IPS-20b (cell line): ENCODE measurements around the gene CREBBP.

Experiments used
- H3K27ac ChIP-seq: one replicate; pipeline ENCODE4 v1.5.1; 2013; ENCODE audit warnings: low read length
- H3K27me3 ChIP-seq: 2 replicates; pipeline ENCODE4 v1.6.1; 2013; ENCODE audit warnings: mild to moderate bottlenecking, low read length, inconsistent platforms; ENCODE audit not compliant: insufficient read depth
- H3K36me3 ChIP-seq: 2 replicates; pipeline ENCODE4 v1.6.1; 2013; ENCODE audit warnings: low read depth, mild to moderate bottlenecking, inconsistent platforms, low read length, moderate library complexity; ENCODE audit not compliant: insufficient read depth
- H3K4me1 ChIP-seq: 2 replicates; pipeline ENCODE4 v1.6.1; 2013; ENCODE audit warnings: mild to moderate bottlenecking, control low read depth, inconsistent platforms, low read length, moderate library complexity; ENCODE audit not compliant: insufficient read depth
- H3K4me3 ChIP-seq: 2 replicates; pipeline ENCODE4 v1.5.1; 2013; ENCODE audit warnings: mild to moderate bottlenecking, low read length, inconsistent platforms
- H3K9ac ChIP-seq: 2 replicates; pipeline ENCODE4 v1.6.1; 2013; ENCODE audit warnings: low read depth, mild to moderate bottlenecking, inconsistent platforms, low read length, moderate library complexity
- H3K9me3 ChIP-seq: 2 replicates; pipeline ENCODE4 v1.6.1; 2013; ENCODE audit warnings: mild to moderate bottlenecking, low read depth, low read length, inconsistent platforms; ENCODE audit not compliant: insufficient read depth

Gene CREBBP

GRCh38 chr16:3846595-3847091 is 33.9 kb downstream of the CREBBP start:
- Histone ChIP-seq H3K4me3 (no peak overlapping the region), H3K9ac (no peak overlapping the region), H3K27me3 (no peaks in the 10 kb centered on the region), H3K9me3 (no peaks in the 10 kb centered on the region), H3K36me3 (peaks cover 31% of the 10 kb centered on the region), H3K4me1 (peaks cover 12% of the 10 kb centered on the region; the same call in 1 of the 2 replicates), H3K27ac (no peak overlapping the region)

- no peaks in the 10 kb centered on the region for H3K27me3 ChIP-seq
- no peak overlapping the region for H3K4me3 ChIP-seq
- H3K9me3 ChIP-seq, result no peaks in the 10 kb centered on the region
- no peak overlapping the region for H3K27ac ChIP-seq
- no peak overlapping the region for H3K9ac ChIP-seq
- peaks cover 31% of the 10 kb centered on the region for H3K36me3 ChIP-seq
- peaks cover 14% of the 10 kb centered on the region; the same call in 1 of the 2 replicates for H3K4me1 ChIP-seq
Observed at GRCh38 chr16:3846087-3846486, 34.4 kb downstream of the CREBBP start.

- Histone ChIP-seq H3K4me1 (peaks cover 24% of the 10 kb centered on the region; the same call in 1 of the 2 replicates), H3K27me3 (no peaks in the 10 kb centered on the region), H3K4me3 (no peak overlapping the region), H3K9ac (no peak overlapping the region), H3K36me3 (peaks cover 5% of the 10 kb centered on the region; the same call in 1 of the 2 replicates), H3K9me3 (no peaks in the 10 kb centered on the region), H3K27ac (no peak overlapping the region)
Observed at GRCh38 chr16:3842994-3843393, 37.5 kb downstream of the CREBBP start.

- H3K27me3 ChIP-seq, result no peaks in the 10 kb centered on the region
- no peak overlapping the region for H3K27ac ChIP-seq
- H3K4me1 ChIP-seq, result peaks cover 24% of the 10 kb centered on the region; the same call in 1 of the 2 replicates
- H3K4me3 ChIP-seq, result peak overlapping the region; percentile 19; the same call in 1 of the 2 replicates
- H3K36me3 ChIP-seq, result no peaks in the 10 kb centered on the region; the same call in 1 of the 2 replicates
- H3K9me3 ChIP-seq, result no peaks in the 10 kb centered on the region
- H3K9ac ChIP-seq, result peak overlapping the region; percentile 12; the same call in 1 of the 2 replicates
Observed at GRCh38 chr16:3841729-3842508, 38.6 kb downstream of the CREBBP start.

GRCh38 chr16:3839402-3840184 is 40.9 kb downstream of the CREBBP start:
- H3K9me3 ChIP-seq, result no peaks in the 10 kb centered on the region
- peaks cover 24% of the 10 kb centered on the region; the same call in 1 of the 2 replicates for H3K4me1 ChIP-seq
- H3K4me3 ChIP-seq, result no peak overlapping the region
- H3K9ac ChIP-seq, result no peak overlapping the region
- no peaks in the 10 kb centered on the region for H3K27me3 ChIP-seq
- peaks cover 3% of the 10 kb centered on the region; the same call in 1 of the 2 replicates for H3K36me3 ChIP-seq
- H3K27ac ChIP-seq, result no peak overlapping the region

- Histone ChIP-seq H3K4me3 (no peak overlapping the region), H3K36me3 (peaks cover 3% of the 10 kb centered on the region; the same call in 1 of the 2 replicates)
Observed at GRCh38 chr16:3838600-3839401, 41.7 kb downstream of the CREBBP start.

GRCh38 chr16:3837851-3838586 is 42.5 kb downstream of the CREBBP start:
- peaks cover 30% of the 10 kb centered on the region; the same call in 1 of the 2 replicates for H3K4me1 ChIP-seq
- peaks cover 3% of the 10 kb centered on the region; the same call in 1 of the 2 replicates for H3K36me3 ChIP-seq
- no peak overlapping the region for H3K4me3 ChIP-seq
- no peaks in the 10 kb centered on the region for H3K27me3 ChIP-seq
- no peak overlapping the region for H3K9ac ChIP-seq
- no peaks in the 10 kb centered on the region for H3K9me3 ChIP-seq
- no peak overlapping the region for H3K27ac ChIP-seq

More at GRCh38 chr16:3838600-3839401, 41.7 kb downstream of the CREBBP start:
- Histone ChIP-seq H3K27me3 (no peaks in the 10 kb centered on the region), H3K4me1 (peaks cover 31% of the 10 kb centered on the region; the same call in 1 of the 2 replicates), H3K9ac (no peak overlapping the region), H3K9me3 (no peaks in the 10 kb centered on the region), H3K27ac (no peak overlapping the region)

- Histone ChIP-seq H3K4me3 (no peak overlapping the region), H3K9me3 (peaks cover 3% of the 10 kb centered on the region; the same call in 1 of the 2 replicates), H3K36me3 (peaks cover 3% of the 10 kb centered on the region; the same call in 1 of the 2 replicates), H3K27me3 (no peaks in the 10 kb centered on the region), H3K4me1 (peaks cover 19% of the 10 kb centered on the region; the same call in 1 of the 2 replicates), H3K9ac (no peak overlapping the region), H3K27ac (no peak overlapping the region)
Observed at GRCh38 chr16:3836641-3837040, 43.9 kb downstream of the CREBBP start.

GRCh38 chr16:3835089-3835602 is 45.4 kb downstream of the CREBBP start:
- no peak overlapping the region for H3K9ac ChIP-seq
- no peaks in the 10 kb centered on the region for H3K27me3 ChIP-seq
- peaks cover 11% of the 10 kb centered on the region; the same call in 1 of the 2 replicates for H3K4me1 ChIP-seq
- H3K36me3 ChIP-seq, result peaks cover 3% of the 10 kb centered on the region; the same call in 1 of the 2 replicates
- H3K4me3 ChIP-seq, result no peak overlapping the region
- no peak overlapping the region for H3K27ac ChIP-seq
- peaks cover 3% of the 10 kb centered on the region; the same call in 1 of the 2 replicates for H3K9me3 ChIP-seq

GRCh38 chr16:3832668-3833067 is 47.8 kb downstream of the CREBBP start:
- H3K4me3 ChIP-seq, result no peak overlapping the region
- peaks cover 3% of the 10 kb centered on the region; the same call in 1 of the 2 replicates for H3K36me3 ChIP-seq
- no peak overlapping the region for H3K9ac ChIP-seq
- peaks cover 3% of the 10 kb centered on the region; the same call in 1 of the 2 replicates for H3K9me3 ChIP-seq
- no peaks in the 10 kb centered on the region for H3K27me3 ChIP-seq
- H3K4me1 ChIP-seq, result 0 out of 2 replicates have a peak, but pooled peaks cover 7% of the 10 kb centered on the region
- no peak overlapping the region for H3K27ac ChIP-seq
